MM.1S (cell line): ENCODE results near the gene ETV3.

Source experiments
- DNase-seq: peaks from one replicate; pipeline ENCODE4 v3.0.0-alpha.2; 2015
- H2AFZ ChIP-seq: fragments of 300-600 bp; sonication (generic); 2 replicates; pipeline ENCODE4 v1.6.0; 2016; ENCODE audit warnings: antibody characterized with exemption, low read length
- H3F3A ChIP-seq: fragments of 300-600 bp; sonication (generic); 2 replicates; pipeline ENCODE4 v1.6.1; 2016; ENCODE audit warnings: mild to moderate bottlenecking, antibody characterized with exemption, low read length, moderate library complexity, mixed read lengths; ENCODE audit not compliant: insufficient read depth
- H3K27ac ChIP-seq: fragments of 300-600 bp; sonication (generic); 2 replicates; pipeline ENCODE4 v1.5.1; 2016; ENCODE audit warnings: mild to moderate bottlenecking, low read length
- H3K27me3 ChIP-seq: fragments of 300-600 bp; sonication (generic); replicated peaks from 2 replicates; pipeline ENCODE4 v1.6.0; 2016; ENCODE audit warnings: low read length; ENCODE audit not compliant: insufficient read depth
- H3K36me3 ChIP-seq: fragments of 300-600 bp; sonication (generic); replicated peaks from 2 replicates; pipeline ENCODE4 v1.6.1; 2016; ENCODE audit warnings: mild to moderate bottlenecking, low read length, mixed read lengths; ENCODE audit not compliant: insufficient read depth
- H3K4me1 ChIP-seq: fragments of 300-600 bp; sonication (generic); 2 replicates; pipeline ENCODE4 v1.6.1; 2016; ENCODE audit warnings: low read length, mixed read lengths
- H3K4me2 ChIP-seq: fragments of 300-600 bp; sonication (generic); 2 replicates; pipeline ENCODE4 v1.6.0; 2016; ENCODE audit warnings: low read depth, low read length
- H3K4me3 ChIP-seq: fragments of 300-600 bp; sonication (generic); 2 replicates; pipeline ENCODE4 v1.5.1; 2016; ENCODE audit warnings: low read length, mixed read lengths
- H3K79me2 ChIP-seq: fragments of 300-600 bp; sonication (generic); 2 replicates; pipeline ENCODE4 v1.6.1; 2016; ENCODE audit warnings: mixed run types, low read length, mixed read lengths
- H3K9ac ChIP-seq: fragments of 300-600 bp; sonication (generic); 2 replicates; pipeline ENCODE4 v1.6.1; 2016; ENCODE audit warnings: low read length, mixed read lengths
- H3K9me2 ChIP-seq: fragments of 300-600 bp; sonication (generic); replicated peaks from 2 replicates; pipeline ENCODE4 v1.6.1; 2016; ENCODE audit warnings: mild to moderate bottlenecking, low read length, mixed read lengths; ENCODE audit not compliant: insufficient read depth
- H3K9me3 ChIP-seq: fragments of 300-600 bp; sonication (generic); replicated peaks from 2 replicates; pipeline ENCODE4 v1.6.1; 2016; ENCODE audit warnings: mild to moderate bottlenecking, low read length, mixed read lengths; ENCODE audit not compliant: insufficient read depth
- H4K20me1 ChIP-seq: fragments of 300-600 bp; sonication (generic); 2 replicates; pipeline ENCODE4 v1.6.1; 2016; ENCODE audit warnings: mild to moderate bottlenecking, low read length, moderate library complexity, mixed read lengths; ENCODE audit not compliant: insufficient read depth
- EZH2 ChIP-seq: fragments of 300-600 bp; sonication (generic); optimal IDR thresholded peaks from 2 replicates; pipeline ENCODE3; 2017; ENCODE audit warnings: low read depth, mild to moderate bottlenecking, antibody characterized with exemption, low read length, mixed read lengths
- EZH2phosphoT487 ChIP-seq: fragments of 300-600 bp; sonication (generic); IDR thresholded peaks from 2 replicates; pipeline ENCODE4 v1.6.1; 2018; ENCODE audit warnings: antibody characterized with exemption, low read length
- TF ChIP-seq, protein P1 (sequence below): fragments of 300-600 bp; sonication (generic); IDR thresholded peaks from 2 replicates; pipeline ENCODE4 v1.5.1; 2016; ENCODE audit warnings: antibody characterized with exemption, low read length, mixed read lengths

The ETV3 gene

DNA sequence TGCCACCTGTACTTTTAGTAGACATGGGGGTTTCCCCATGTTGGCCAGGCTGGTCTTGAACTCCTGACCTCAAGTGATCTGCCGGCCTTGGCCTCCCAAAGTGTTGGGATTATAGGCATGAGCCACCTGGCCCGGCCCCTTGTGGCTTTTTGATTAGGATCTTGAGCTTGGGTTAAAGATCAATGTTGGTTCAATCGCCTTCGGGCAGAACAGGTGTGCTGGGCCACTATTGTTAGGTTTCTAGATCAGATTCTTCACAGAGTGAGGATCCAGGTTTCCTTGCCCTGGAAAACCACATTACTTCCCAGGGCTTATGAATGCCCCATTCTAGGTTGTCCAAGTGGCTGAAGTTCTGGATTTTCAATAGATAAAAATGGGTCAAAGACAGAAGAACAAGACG is 6.1 kb downstream of the ETV3 start:
- no peaks in the 10 kb centered on the region for H3K9me2 ChIP-seq
- DNase-seq: no peak
- H2AFZ ChIP-seq: no peak overlapping the region
- no peak overlapping the region for H3K4me3 ChIP-seq
- TF ChIP-seq EZH2phosphoT487 (no peak), EZH2 (no peak)
- TF ChIP-seq, protein P1, sequence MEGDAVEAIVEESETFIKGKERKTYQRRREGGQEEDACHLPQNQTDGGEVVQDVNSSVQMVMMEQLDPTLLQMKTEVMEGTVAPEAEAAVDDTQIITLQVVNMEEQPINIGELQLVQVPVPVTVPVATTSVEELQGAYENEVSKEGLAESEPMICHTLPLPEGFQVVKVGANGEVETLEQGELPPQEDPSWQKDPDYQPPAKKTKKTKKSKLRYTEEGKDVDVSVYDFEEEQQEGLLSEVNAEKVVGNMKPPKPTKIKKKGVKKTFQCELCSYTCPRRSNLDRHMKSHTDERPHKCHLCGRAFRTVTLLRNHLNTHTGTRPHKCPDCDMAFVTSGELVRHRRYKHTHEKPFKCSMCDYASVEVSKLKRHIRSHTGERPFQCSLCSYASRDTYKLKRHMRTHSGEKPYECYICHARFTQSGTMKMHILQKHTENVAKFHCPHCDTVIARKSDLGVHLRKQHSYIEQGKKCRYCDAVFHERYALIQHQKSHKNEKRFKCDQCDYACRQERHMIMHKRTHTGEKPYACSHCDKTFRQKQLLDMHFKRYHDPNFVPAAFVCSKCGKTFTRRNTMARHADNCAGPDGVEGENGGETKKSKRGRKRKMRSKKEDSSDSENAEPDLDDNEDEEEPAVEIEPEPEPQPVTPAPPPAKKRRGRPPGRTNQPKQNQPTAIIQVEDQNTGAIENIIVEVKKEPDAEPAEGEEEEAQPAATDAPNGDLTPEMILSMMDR: no peak
- peaks cover 46% of the 10 kb centered on the region for H3K79me2 ChIP-seq
- 0 out of 2 replicates have a peak, but pooled peaks cover 3% of the 10 kb centered on the region for H4K20me1 ChIP-seq
- H3K4me2 ChIP-seq: peak overlapping the region; percentile 37; the same call in 1 of the 2 replicates
- H3K9ac ChIP-seq: no peak overlapping the region
- H3K9me3 ChIP-seq: no peaks in the 10 kb centered on the region
- peaks cover 54% of the 10 kb centered on the region for H3F3A ChIP-seq
- peak overlapping the region; percentile 16; the same call in 1 of the 2 replicates for H3K27ac ChIP-seq
- H3K27me3 ChIP-seq: no peaks in the 10 kb centered on the region
- peaks cover 61% of the 10 kb centered on the region for H3K4me1 ChIP-seq
- peaks cover 15% of the 10 kb centered on the region for H3K36me3 ChIP-seq

DNA sequence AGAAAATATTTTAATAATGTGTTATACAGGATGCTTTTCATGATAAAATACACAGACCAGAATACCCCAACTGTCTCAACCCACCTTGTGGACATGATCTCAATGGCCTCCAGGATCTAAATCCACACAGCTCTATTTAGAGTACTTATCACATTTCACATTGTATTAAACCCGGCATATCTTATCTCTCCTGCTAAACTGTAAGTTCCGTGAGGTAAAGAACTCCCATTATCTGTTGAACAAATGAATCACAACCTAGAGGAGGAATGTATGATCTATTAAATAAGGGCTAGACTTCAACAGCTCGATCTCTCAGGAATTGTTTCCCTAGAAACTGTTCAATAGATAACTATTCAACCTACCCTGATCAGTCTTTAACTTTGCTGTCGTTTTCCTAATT is 6.9 kb downstream of the ETV3 start:
- no peak for TF ChIP-seq EZH2
- no peak for TF ChIP-seq EZH2phosphoT487
- TF ChIP-seq, protein P1: no peak
- H4K20me1 ChIP-seq: 0 out of 2 replicates have a peak, but pooled peaks cover 3% of the 10 kb centered on the region
- H3K36me3 ChIP-seq: peaks cover 15% of the 10 kb centered on the region
- H3K9me2 ChIP-seq: no peaks in the 10 kb centered on the region
- no peak overlapping the region for H3K4me2 ChIP-seq
- H3K27ac ChIP-seq: no peak overlapping the region
- no peaks in the 10 kb centered on the region for H3K27me3 ChIP-seq
- H3K9ac ChIP-seq: no peak overlapping the region
- H2AFZ ChIP-seq: no peak overlapping the region
- H3F3A ChIP-seq: peaks cover 45% of the 10 kb centered on the region
- peaks cover 38% of the 10 kb centered on the region for H3K79me2 ChIP-seq
- no peaks in the 10 kb centered on the region for H3K9me3 ChIP-seq
- H3K4me3 ChIP-seq: no peak overlapping the region
- no peak for DNase-seq
- peaks cover 53% of the 10 kb centered on the region for H3K4me1 ChIP-seq

GRCh38 chr1:157124855-157125254 is 13.3 kb downstream of the ETV3 start:
- no peak for DNase-seq
- H3K79me2 ChIP-seq: peaks cover 4% of the 10 kb centered on the region; the same call in 1 of the 2 replicates
- no peaks in the 10 kb centered on the region for H4K20me1 ChIP-seq
- peaks cover 6% of the 10 kb centered on the region; the same call in 1 of the 2 replicates for H3F3A ChIP-seq
- no peaks in the 10 kb centered on the region for H3K27me3 ChIP-seq
- H3K4me2 ChIP-seq: no peak overlapping the region
- H2AFZ ChIP-seq: no peak overlapping the region
- peaks cover 14% of the 10 kb centered on the region; the same call in 1 of the 2 replicates for H3K36me3 ChIP-seq
- H3K9me3 ChIP-seq: no peaks in the 10 kb centered on the region
- no peak overlapping the region for H3K27ac ChIP-seq
- H3K9ac ChIP-seq: no peak overlapping the region
- no peak overlapping the region for H3K4me3 ChIP-seq
- H3K4me1 ChIP-seq: peaks cover 11% of the 10 kb centered on the region
- TF ChIP-seq, protein P1: peak; percentile 25
- no peak for TF ChIP-seq EZH2phosphoT487
- no peaks in the 10 kb centered on the region for H3K9me2 ChIP-seq
